K562 (cell line): ENCODE measurements around the gene DCAF7. TPM values are rescaled to one million over a fixed set of nuclear protein-coding genes. Genes with fewer than 3 reads are reported as not detected.

ENCODE experiments used
- ATAC-seq: fragments of 200-7000 bp; cut with Tn5 transposase; 3 replicates; pipeline ENCODE4 v1.9.1; 2020; ENCODE audit warnings: moderate library complexity
- BruUV-seq: library from RNA; stranded (reverse); fragments of 400-500 nt; replicated peaks from 2 replicates; lab custom pipeline; 2021; lab: Mats Ljungman, UMichigan
- CTCF ChIA-PET: fragments of 300-600 bp; formaldehyde crosslinking; extraction: SDS; loops from one replicate; lab custom pipeline; 2021; ENCODE audit warnings: low intra/inter-chr PET ratio; lab: Yijun Ruan, JAX
- POLR2A ChIA-PET: fragments of 300-600, 350-650 bp; sonication (Branson Sonifier 250); formaldehyde crosslinking; extraction: SDS; loops from one replicate; lab custom pipeline; 2021; ENCODE audit warnings: antibody characterized with exemption, inconsistent platforms; lab: Yijun Ruan, JAX
- DNase-seq, 4 experiments: peaks; one replicate each; pipeline versions ENCODE4 v3.0.0 to v3.0.0-alpha.2; 2011 to 2018; ENCODE audit warnings: low spot score in 3 of 4, mixed read lengths in 3 of 4; ENCODE audit errors: extremely low read depth in 1 of 4
- FAIRE-seq: peaks from 2 replicates; lab custom pipeline; 2011; peaks lifted over from hg19 to GRCh38; lab: Jason Lieb, UNC
- H2AFZ ChIP-seq: 2 replicates; pipeline ENCODE4 v1.6.0; 2011; ENCODE audit warnings: low read depth, low read length, control low read depth, inconsistent platforms
- H3K27ac ChIP-seq: fragments of 200-600 bp; 3 replicates; pipeline ENCODE4 v1.8.0; 2011; ENCODE audit warnings: low read depth, mild to moderate bottlenecking, control low read depth, inconsistent platforms, low read length, moderate library complexity, mixed read lengths; ENCODE audit errors: extremely low read depth
- H3K27me3 ChIP-seq, 2 experiments: fragments of 300-600 bp in 1 of 2; 2 replicates in 1 of 2; 3 replicates in 1 of 2; pipeline versions ENCODE4 v1.6.0 to v1.8.0; 2011; ENCODE audit warnings: inconsistent platforms in 2 of 2, low read length in 2 of 2, mild to moderate bottlenecking in 1 of 2, mixed read lengths in 1 of 2, moderate library complexity in 1 of 2; ENCODE audit not compliant: control insufficient read depth in 2 of 2, insufficient read depth in 2 of 2
- H3K36me3 ChIP-seq: fragments of 300-600 bp; 3 replicates; pipeline ENCODE4 v1.8.0; 2011; ENCODE audit warnings: mild to moderate bottlenecking, low read length, inconsistent platforms; ENCODE audit not compliant: control insufficient read depth, insufficient read depth
- H3K4me1 ChIP-seq, 2 experiments: fragments of 200-600 bp in 1 of 2; replicated peaks in 1 of 2; 2 replicates in 1 of 2; 3 replicates in 1 of 2; pipeline versions ENCODE4 v1.5.1 to v1.8.0; 2011; ENCODE audit warnings: inconsistent platforms in 2 of 2, low read length in 2 of 2, mild to moderate bottlenecking in 1 of 2, mixed read lengths in 1 of 2, moderate library complexity in 1 of 2; ENCODE audit not compliant: control insufficient read depth in 2 of 2, insufficient read depth in 2 of 2
- H3K4me2 ChIP-seq: 2 replicates; pipeline ENCODE4 v1.6.1; 2011; ENCODE audit warnings: low read length, control low read depth, inconsistent platforms, mixed read lengths; ENCODE audit not compliant: insufficient read depth
- H3K4me3 ChIP-seq: fragments of 200-600 bp; sonication (generic), shearing (Covaris generic); 2 replicates; pipeline ENCODE4 v1.5.1; 2016; ENCODE audit warnings: control low read depth, inconsistent platforms
- H3K79me2 ChIP-seq: fragments of 200-600 bp; 3 replicates; pipeline ENCODE4 v1.8.0; 2011; ENCODE audit warnings: low read length, inconsistent platforms; ENCODE audit not compliant: control insufficient read depth, insufficient read depth
- H3K9ac ChIP-seq, 2 experiments: 2 replicates each; pipeline versions ENCODE4 v1.6.0 to v1.6.1; 2011; ENCODE audit warnings: low read depth in 2 of 2, low read length in 2 of 2, control low read depth in 1 of 2, inconsistent platforms in 1 of 2, mild to moderate bottlenecking in 1 of 2, mixed read lengths in 1 of 2; ENCODE audit not compliant: insufficient read depth in 1 of 2
- H3K9me1 ChIP-seq: one replicate; pipeline ENCODE4 v1.6.0; 2011; ENCODE audit warnings: inconsistent platforms, mild to moderate bottlenecking, low read length, moderate library complexity; ENCODE audit not compliant: control insufficient read depth, insufficient read depth
- H3K9me3 ChIP-seq: replicated peaks from 2 replicates; pipeline ENCODE4 v1.5.1; 2011; ENCODE audit warnings: low read depth, low read length, inconsistent platforms; ENCODE audit not compliant: control insufficient read depth, insufficient read depth
- H4K20me1 ChIP-seq: replicated peaks from 2 replicates; pipeline ENCODE4 v1.6.1; 2011; ENCODE audit warnings: low read length, inconsistent platforms, mixed read lengths; ENCODE audit not compliant: control insufficient read depth, insufficient read depth
- L3MBTL2 ChIP-seq: fragments of 450-650 bp; IDR thresholded peaks from 2 replicates; pipeline ENCODE4 v1.6.1; 2016; ENCODE audit warnings: mild to moderate bottlenecking, moderate library complexity
- PHB ChIP-seq: fragments of 250-450 bp; sonication (Bioruptor Pico); IDR thresholded peaks from 2 replicates; pipeline ENCODE4 v1.5.0; 2021
- RBM25 ChIP-seq: fragments of 200-400 bp; formaldehyde crosslinking; IDR thresholded peaks from 2 replicates; pipeline ENCODE4 v1.6.1; 2018; ENCODE audit warnings: low read length, low read depth, moderate library complexity; ENCODE audit not compliant: severe bottlenecking
- ZNF785 ChIP-seq: fragments of 250-450 bp; sonication (Bioruptor Pico); IDR thresholded peaks from 2 replicates; pipeline ENCODE4 v1.4.0; 2020; ENCODE audit warnings: mild to moderate bottlenecking
- WGBS: fragments of 100-300 bp; shearing (Covaris generic); methylation state at CpG from one replicate; pipeline ENCODE4 v1.1.6; 2016; ENCODE audit warnings: low coverage, mixed read lengths; ENCODE audit not compliant: insufficient coverage; ENCODE audit errors: missing lambda C conversion rate; 5-methylcytosine and 5-hydroxymethylcytosine counted together
- in situ Hi-C: fragments of 300-500 bp; cut with MboI; formaldehyde crosslinking; loops from 4 replicates; pipeline ENCODE4 v1.15.0; 2018; ENCODE audit warnings: inconsistent platforms, mixed read lengths
- intact Hi-C: fragments of 100-400 bp; cut with micrococcal nuclease; formaldehyde crosslinking; loops from 2 replicates; pipeline ENCODE4 v1.14.2; 2022
- polyA plus RNA-seq, 8 experiments: library from polyadenylated mRNA; depleted of rRNA in 4 of 8; stranded (reverse) in 5 of 8; unstranded in 3 of 8; fragments of >200 nt; fragmentation: Nextera tagmentation in 2 of 8; fragmentation: Illumina TruSeq in 1 of 8; extraction: Ambion mirVana in 2 of 8; extraction: Trizol in 1 of 8; gene quantifications; 2 replicates each; pipeline versions ENCODE4 v1.2.1 to v1.2.3, GENCODE V29; 2011 to 2014; ENCODE audit warnings: inconsistent platforms in 1 of 8, missing spikeins in 1 of 8
- total RNA-seq, 7 experiments: library from RNA; depleted of rRNA in 6 of 7; stranded (reverse); fragments of >200 nt in 6 of 7; fragmentation: Illumina TruSeq in 2 of 7; extraction: Trizol in 2 of 7; gene quantifications; 2 replicates each; pipeline versions ENCODE4 v1.2.1 to v1.2.3, GENCODE V29; 2011 to 2021; ENCODE audit warnings: low replicate concordance in 1 of 7

Gene DCAF7
- total and polyA plus RNA-seq, 9 of the 15 experiments (the other 6 are each of a cell fraction or from before 2014, with no cell fraction given): 30.8 to 123 (median 40.2) TPM

- in situ Hi-C loops (no loop called here), intact Hi-C loops (no loop called here)
- POLR2A ChIA-PET: interaction anchor here (0.5 to 1.1 kb wide), 3 partner anchors 15 to 59 kb away, joined by 3 to 5 read pairs (median 3); no protein-coding TSS in a partner anchor
- TF ChIP-seq ZNF785: no peak
- peak; percentile 15 for TF ChIP-seq RBM25
- TF ChIP-seq PHB: no peak
- no peak for TF ChIP-seq L3MBTL2
- H3K9ac ChIP-seq: no peak overlapping the region
- H3K27me3 ChIP-seq: peaks cover 14 to 27% of the 10 kb centered on the region in 2 experiments; a peak in 3 of 5 replicates
- WGBS: 2% methylated on average over 8 of the region's 8 CpGs
- no TSS peak for BruUV-seq
- CTCF ChIA-PET: no interaction called here
- H3K27ac ChIP-seq: no peak overlapping the region
- H3K4me1 ChIP-seq: peaks cover 0 to under 1% of the 10 kb centered on the region in 2 experiments; a peak in 1 of 5 replicates
- no peaks in the 10 kb centered on the region for H3K9me1 ChIP-seq
- no peaks in the 10 kb centered on the region for H3K36me3 ChIP-seq
- H3K79me2 ChIP-seq: no peaks in the 10 kb centered on the region
- no peaks in the 10 kb centered on the region for H3K9me3 ChIP-seq
- DNase-seq (no peak), ATAC-seq (no peak), FAIRE-seq (no peak)
- H3K4me3 ChIP-seq: no peak overlapping the region
- 0 out of 2 replicates have a peak, but pooled peaks cover 5% of the 10 kb centered on the region for H4K20me1 ChIP-seq
- no peak overlapping the region for H2AFZ ChIP-seq
- H3K4me2 ChIP-seq: no peak overlapping the region
Observed at GRCh38 chr17:63517825-63518534, 32.3 kb upstream of the DCAF7 start.
